HUES64 (cell line): ENCODE results near the gene PDGFA. TPM values are rescaled to one million over a fixed set of nuclear protein-coding genes. Genes with fewer than 3 reads are reported as not detected.

Source experiments
- H3K27ac ChIP-seq: 2 replicates; pipeline ENCODE4 v1.7.0; 2013; ENCODE audit warnings: low read depth, low read length, inconsistent platforms
- H3K27me3 ChIP-seq: 2 replicates; pipeline ENCODE4 v1.6.1; 2013; ENCODE audit warnings: mild to moderate bottlenecking, low read length; ENCODE audit not compliant: insufficient read depth
- H3K36me3 ChIP-seq: 2 replicates; pipeline ENCODE4 v1.6.1; 2013; ENCODE audit warnings: mild to moderate bottlenecking, low read length; ENCODE audit not compliant: insufficient read depth
- H3K4me1 ChIP-seq: 2 replicates; pipeline ENCODE4 v1.6.1; 2013; ENCODE audit warnings: mild to moderate bottlenecking, low read length, moderate library complexity; ENCODE audit not compliant: insufficient read depth
- H3K4me3 ChIP-seq: 2 replicates; pipeline ENCODE4 v1.5.1; 2013; ENCODE audit warnings: mild to moderate bottlenecking, low read length, moderate library complexity
- H3K9ac ChIP-seq: 2 replicates; pipeline ENCODE4 v1.6.1; 2013; ENCODE audit warnings: mild to moderate bottlenecking, low read depth, low read length
- H3K9me3 ChIP-seq: 2 replicates; pipeline ENCODE4 v1.6.1; 2013; ENCODE audit warnings: low read depth, low read length; ENCODE audit not compliant: insufficient read depth
- WGBS: fragments of 150-250, 120-280 bp; methylation state at CpG from one replicate; pipeline ENCODE4 v1.1.7; 2013; ENCODE audit warnings: missing lambda C conversion rate; 5-methylcytosine and 5-hydroxymethylcytosine counted together
- polyA plus RNA-seq, 2 experiments: library from polyadenylated mRNA; stranded (reverse); fragments of 50-300 nt; gene quantifications; one replicate each; pipeline ENCODE4 v1.2.3, GENCODE V29; 2013

PDGFA gene
- polyA plus RNA-seq (2013, experiment 1 of 2) = 25.8 TPM
- 27.5 TPM for polyA plus RNA-seq (2013, experiment 2 of 2)

DNA sequence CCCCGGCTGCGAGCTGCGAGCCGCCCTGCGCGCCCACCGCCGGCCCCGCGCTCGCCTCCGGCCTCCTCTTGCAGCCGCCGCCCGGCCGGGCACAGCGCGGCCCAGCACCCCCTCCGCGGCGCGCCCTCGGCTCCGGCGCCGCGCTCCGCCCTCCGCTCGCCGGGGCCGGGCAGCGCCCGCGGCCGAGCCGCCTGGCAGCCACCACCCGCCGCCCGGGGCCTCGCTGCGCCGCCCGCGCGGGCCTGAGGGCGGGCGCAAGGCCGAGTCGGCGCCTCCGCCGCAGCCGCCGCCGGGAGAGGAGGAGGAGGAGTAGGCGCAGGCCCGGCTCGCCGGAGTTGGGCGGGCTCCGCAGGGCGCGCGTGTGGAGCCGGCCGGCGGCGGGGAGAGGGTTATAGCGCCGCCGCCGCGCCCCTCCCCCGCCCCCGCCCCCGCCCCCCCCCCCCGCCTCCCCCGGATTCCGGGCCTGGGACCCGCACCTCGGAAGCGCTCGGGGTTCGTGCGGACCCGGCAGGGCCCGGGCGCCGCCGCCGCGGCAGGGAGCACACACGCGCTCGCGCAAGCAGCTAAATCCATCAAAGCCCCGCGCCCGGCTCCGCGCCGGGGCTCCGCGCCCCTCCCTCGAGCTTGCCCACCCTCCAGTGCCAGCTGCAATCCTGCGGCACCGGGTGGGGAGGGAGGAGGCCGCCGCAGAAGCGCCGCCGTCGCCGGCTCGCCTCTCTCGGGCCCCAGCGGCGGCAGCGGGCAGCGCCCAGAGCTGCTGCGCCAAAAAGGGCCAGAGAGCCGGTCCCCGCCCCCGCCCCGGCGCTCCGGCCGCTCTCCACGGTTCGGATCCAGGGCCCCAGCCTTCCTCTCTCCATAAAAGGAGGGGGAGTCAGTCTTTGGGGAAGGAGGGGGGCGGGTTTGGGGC lies at the start of gene PDGFA:
TSS of gene PDGFA (minus strand) at position 363 of the 907 bp plus-strand sequence. CDS start 845 bp downstream, outside the sequence.
- Histone ChIP-seq H3K27ac (peak within 1 kb of the TSS; percentile 70; the same call in 1 of the 2 replicates), H3K27me3 (peaks cover 66% of the 10 kb centered on the region), H3K36me3 (no peaks in the 10 kb centered on the region), H3K4me3 (peak within 1 kb of the TSS; percentile 84), H3K9ac (peak within 1 kb of the TSS; percentile 66; the same call in 1 of the 2 replicates), H3K4me1 (peaks cover 17% of the 10 kb centered on the region), H3K9me3 (no peaks in the 10 kb centered on the region)
- under 1% methylated on average over 118 of the region's 132 CpGs for WGBS

DNA sequence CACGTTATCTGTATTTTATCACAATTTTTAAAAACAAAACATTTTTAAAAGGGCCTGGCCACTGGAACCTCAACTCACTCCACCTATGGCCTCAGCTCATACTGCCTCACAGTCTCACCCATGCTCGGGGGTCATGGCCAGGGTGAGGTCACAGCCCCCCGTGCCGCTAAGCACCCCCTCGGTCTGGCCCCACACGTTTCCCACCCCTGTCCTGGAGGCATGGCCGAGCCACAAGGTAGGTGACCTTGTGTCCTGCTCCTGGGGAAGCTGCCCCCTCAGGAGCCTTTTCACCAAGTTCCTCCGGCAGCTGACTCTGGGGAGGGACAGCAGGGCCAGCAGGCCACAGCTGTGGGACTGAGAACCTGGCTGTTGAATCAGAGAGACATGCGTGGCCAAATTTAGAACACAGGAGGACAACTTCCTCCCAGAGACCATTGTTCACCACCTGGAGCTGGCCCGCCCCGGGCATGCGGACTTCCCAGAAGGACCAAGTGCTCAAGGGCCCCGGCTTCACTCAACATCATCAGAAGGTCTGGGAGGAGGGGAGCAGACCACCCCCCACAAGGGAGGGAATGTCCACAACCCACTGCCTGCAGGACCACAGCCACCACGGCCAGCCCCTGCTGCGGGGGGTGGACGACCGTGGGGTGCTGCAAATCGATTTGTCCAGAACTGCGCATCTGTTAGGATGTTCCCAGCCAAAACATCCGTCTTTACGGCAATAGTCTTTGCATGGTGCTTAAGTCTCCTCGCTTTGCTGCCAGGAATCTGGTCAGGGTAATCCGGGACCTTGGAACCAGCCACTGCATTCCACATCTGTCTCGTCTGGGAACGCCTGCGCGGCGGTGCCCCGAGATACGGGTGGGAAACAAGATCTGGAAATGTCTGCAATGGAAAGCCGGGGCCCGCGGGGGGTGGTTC lies 48.6 kb upstream of the PDGFA start:
- H3K4me1 ChIP-seq = peaks cover 5% of the 10 kb centered on the region; the same call in 1 of the 2 replicates
- WGBS = 96% methylated on average over 33 of the region's 33 CpGs
- no peaks in the 10 kb centered on the region for H3K9me3 ChIP-seq
- H3K9ac ChIP-seq = no peak overlapping the region
- no peaks in the 10 kb centered on the region for H3K36me3 ChIP-seq
- H3K4me3 ChIP-seq = no peak overlapping the region
- no peak overlapping the region for H3K27ac ChIP-seq
- H3K27me3 ChIP-seq = no peaks in the 10 kb centered on the region

DNA sequence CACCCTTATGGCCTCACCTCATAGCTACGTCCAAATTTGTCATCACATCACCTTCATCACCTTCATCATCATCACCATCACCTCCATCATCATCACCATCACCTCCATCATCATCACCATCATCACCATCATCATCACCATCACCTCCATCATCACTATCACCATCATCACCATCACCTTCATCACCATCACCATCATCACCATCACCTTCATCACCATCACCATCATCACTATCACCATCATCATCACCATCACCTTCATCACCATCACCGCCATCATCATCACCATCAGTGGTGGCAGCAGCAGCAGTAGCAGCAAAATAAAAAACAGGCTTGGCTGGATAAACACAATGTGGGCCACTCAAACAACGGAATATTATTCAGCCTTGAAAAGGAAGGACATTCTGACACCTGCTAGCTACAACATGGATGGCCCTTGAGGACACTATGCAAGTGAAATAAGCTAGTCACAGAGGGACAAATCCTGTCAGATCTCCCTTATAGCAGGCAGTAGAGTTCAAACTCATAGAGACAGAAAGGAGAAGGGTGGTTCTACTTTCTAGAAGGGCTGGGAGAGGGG lies 47.7 kb upstream of the PDGFA start:
- Histone ChIP-seq H3K27ac (no peak overlapping the region), H3K4me3 (no peak overlapping the region), H3K9ac (no peak overlapping the region), H3K4me1 (peaks cover 3% of the 10 kb centered on the region; the same call in 1 of the 2 replicates), H3K9me3 (no peaks in the 10 kb centered on the region), H3K27me3 (no peaks in the 10 kb centered on the region), H3K36me3 (no peaks in the 10 kb centered on the region)
- 97% methylated on average over 2 of the region's 3 CpGs for WGBS

DNA sequence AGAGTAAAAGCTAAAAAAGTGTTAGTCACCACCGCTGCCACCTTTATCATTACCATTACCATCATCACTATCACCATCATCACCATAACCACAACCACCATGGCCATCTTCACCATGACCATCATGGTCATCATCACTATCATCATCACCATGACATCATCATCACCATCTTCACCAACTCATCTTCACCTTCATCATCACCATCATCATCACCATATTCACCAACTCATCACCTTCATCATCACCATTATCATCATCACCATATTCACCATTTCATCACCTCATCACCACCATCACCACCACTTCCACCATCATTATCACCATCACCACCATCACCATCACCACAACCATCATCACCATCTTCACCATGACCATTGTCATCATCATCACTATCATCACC lies 46.5 kb upstream of the PDGFA start:
- WGBS = 97% methylated on average over 1 of the region's 1 CpG
- no peak overlapping the region for H3K27ac ChIP-seq
- no peaks in the 10 kb centered on the region for H3K36me3 ChIP-seq
- no peaks in the 10 kb centered on the region for H3K9me3 ChIP-seq
- H3K9ac ChIP-seq = no peak overlapping the region
- H3K27me3 ChIP-seq = no peaks in the 10 kb centered on the region
- H3K4me3 ChIP-seq = no peak overlapping the region
- H3K4me1 ChIP-seq = no peaks in the 10 kb centered on the region

DNA sequence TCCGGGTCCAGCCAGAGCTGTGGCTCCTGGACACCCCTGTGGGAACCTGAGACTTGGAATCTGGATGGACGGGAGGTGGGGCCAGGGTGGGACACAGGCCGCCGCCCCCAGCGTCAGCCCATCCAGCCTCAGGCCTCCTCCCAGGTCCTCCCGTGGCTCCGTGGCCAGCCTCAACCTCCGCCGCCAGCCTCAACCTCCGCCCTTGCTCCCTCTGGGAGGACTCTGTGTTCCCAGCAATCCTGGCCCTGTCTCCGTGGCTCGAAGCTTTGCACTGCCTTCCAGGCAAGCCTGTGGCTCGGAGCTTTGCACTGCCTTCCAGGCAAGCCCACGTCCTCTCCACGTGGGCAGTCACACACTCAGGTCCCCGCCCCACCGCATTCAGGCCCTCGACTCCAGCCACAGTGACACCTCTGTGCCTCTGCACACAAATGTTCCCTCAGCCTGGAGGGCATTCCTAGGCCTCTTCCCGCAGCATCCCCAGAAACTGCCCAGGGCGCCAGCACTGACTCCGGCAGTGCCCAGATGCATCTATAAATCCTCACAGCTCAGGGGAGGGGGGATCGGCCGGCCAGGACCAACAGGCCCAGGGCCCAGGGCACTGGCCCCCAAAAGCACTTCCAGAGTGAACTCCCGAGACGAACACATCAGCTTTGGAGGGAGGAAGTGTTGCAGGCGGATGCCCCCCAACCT lies 44.7 kb upstream of the PDGFA start:
- H3K9me3 ChIP-seq = no peaks in the 10 kb centered on the region
- WGBS = 94% methylated on average over 26 of the region's 26 CpGs
- no peak overlapping the region for H3K27ac ChIP-seq
- H3K9ac ChIP-seq = no peak overlapping the region
- H3K27me3 ChIP-seq = no peaks in the 10 kb centered on the region
- no peak overlapping the region for H3K4me3 ChIP-seq
- H3K36me3 ChIP-seq = no peaks in the 10 kb centered on the region
- no peaks in the 10 kb centered on the region for H3K4me1 ChIP-seq

DNA sequence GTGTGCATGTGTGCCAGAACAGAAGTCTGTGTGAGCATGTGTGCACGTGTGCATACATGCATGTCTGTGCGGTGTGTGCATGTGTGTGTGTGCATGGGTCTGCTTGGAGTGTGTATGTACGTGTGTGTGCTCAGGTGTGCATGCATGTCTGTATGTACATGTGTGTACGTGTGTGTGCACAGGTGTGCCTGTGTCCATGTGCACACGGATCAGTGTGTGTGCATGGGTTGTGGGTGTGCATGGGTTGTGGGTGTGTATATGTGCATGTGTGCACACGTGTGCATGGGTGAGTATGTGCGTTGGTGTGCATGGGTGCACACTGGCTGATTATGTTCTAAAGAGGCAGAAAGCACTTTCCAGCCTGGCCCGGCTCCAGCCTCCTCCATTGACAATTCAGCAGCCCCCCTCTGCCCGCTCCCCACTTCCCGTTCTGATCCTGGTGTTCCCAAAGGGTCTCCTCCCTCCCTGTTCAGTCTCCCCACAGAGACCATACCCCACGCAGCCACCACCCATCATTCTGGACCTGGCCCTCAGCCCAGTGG lies 44.1 kb upstream of the PDGFA start:
- Histone ChIP-seq H3K27ac (no peak overlapping the region), H3K9me3 (no peaks in the 10 kb centered on the region), H3K4me1 (no peaks in the 10 kb centered on the region), H3K9ac (no peak overlapping the region), H3K4me3 (no peak overlapping the region), H3K27me3 (no peaks in the 10 kb centered on the region), H3K36me3 (no peaks in the 10 kb centered on the region)
- 95% methylated on average over 11 of the region's 11 CpGs for WGBS

DNA sequence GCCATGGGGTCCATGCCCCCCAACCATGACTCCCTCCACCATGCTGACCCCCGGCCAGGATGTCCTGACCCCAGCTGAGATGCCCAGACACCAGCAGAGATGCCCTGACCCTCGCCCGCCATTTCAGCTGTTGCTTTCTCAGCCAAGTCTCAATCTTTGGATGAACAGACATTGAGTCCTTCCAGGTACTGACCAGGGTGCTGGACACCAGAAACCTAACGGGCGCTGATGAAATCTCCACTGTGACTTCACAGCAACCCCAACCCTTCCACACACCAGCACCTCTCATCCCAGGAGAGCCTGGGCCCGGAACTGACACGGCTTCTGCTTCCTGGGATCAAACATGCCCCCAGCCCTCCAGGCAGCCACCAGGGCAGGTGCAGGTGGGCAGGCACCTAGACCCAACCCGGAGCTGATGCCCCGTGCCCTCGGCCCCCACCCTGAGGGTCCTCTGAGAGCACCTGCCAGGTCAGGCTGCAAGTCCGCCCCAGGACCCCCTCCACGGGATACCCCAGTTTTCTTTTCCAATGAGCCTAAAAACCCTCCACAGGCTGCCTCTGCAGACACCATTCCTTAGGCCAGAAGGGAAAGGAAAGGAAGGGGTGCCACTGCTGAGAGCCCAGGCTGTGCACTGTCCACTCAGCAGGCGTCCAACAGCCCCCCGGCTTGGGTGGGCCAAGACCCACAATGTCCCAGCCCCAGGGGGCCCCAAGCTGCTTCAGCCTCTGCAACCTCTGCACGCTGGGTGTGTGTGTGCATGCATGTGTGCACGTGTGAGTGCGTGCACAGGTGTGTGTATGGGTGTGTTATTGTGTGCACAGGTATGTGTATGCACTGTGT lies 43.4 kb upstream of the PDGFA start:
- Histone ChIP-seq H3K36me3 (no peaks in the 10 kb centered on the region), H3K4me3 (no peak overlapping the region), H3K9ac (no peak overlapping the region), H3K9me3 (no peaks in the 10 kb centered on the region), H3K27ac (no peak overlapping the region), H3K4me1 (no peaks in the 10 kb centered on the region), H3K27me3 (no peaks in the 10 kb centered on the region)
- 90% methylated on average over 17 of the region's 17 CpGs for WGBS

DNA sequence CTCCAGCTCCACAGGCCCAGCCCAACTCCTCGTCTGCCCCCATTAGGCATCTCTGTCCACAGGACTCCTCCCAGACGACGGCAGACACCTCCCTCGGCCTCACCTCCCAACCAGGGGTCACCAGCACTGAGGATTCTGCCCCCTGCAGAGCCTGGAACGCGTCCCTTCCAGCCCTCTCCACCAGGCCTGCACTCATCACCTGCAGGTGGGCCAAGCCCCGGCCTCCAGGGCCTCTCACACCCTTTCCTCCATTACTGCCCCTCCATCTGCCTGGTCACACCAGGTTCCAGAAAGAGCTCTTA lies 42.7 kb upstream of the PDGFA start:
- no peak overlapping the region for H3K4me3 ChIP-seq
- WGBS = 69% methylated on average over 7 of the region's 7 CpGs
- H3K36me3 ChIP-seq = no peaks in the 10 kb centered on the region
- no peak overlapping the region for H3K27ac ChIP-seq
- H3K4me1 ChIP-seq = no peaks in the 10 kb centered on the region
- no peaks in the 10 kb centered on the region for H3K27me3 ChIP-seq
- H3K9me3 ChIP-seq = no peaks in the 10 kb centered on the region
- no peak overlapping the region for H3K9ac ChIP-seq

DNA sequence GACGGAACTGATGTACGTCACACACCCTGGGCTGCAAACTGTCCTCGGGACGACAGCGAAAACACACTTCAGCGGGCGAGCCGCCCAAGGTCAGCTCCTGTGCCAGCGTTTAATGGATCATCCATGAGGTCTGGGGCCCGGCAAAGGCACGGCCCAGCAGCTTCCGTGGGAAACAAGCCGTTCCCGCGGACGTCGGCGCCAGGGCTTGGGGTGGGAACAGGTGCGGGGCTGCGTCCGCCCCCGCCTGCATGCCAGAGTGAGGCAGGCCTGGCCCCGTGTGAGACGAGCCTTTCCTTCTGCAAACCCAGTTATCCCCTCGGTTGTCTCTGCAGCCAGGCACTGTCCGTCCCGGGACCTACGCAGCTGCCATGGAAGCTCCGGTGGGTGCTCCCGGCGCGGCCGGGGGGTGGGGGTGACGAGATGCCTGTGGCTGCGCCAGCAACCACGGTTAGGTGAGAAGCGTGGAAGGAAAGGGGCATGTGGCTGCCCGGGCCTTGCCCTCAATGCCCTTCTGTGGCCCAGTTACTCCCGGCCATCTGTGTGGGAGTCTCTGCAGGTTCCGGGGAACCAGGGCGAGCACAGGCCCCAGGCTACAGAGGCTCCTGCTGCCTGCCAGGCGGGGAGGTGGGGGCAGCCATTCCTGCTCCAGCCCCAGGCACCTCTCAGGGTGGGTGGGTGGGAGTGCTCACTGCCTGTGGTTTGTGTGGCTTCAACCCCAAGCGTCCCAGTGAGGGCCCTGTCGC lies 42.2 kb upstream of the PDGFA start:
- Histone ChIP-seq H3K4me1 (no peaks in the 10 kb centered on the region), H3K27ac (no peak overlapping the region), H3K27me3 (no peaks in the 10 kb centered on the region), H3K9ac (no peak overlapping the region), H3K9me3 (no peaks in the 10 kb centered on the region), H3K36me3 (no peaks in the 10 kb centered on the region), H3K4me3 (no peak overlapping the region)
- 95% methylated on average over 44 of the region's 44 CpGs for WGBS
